Mesothelial cell of epicardium (in vitro differentiated cells): ENCODE data around the gene PCSK9. TPM values are rescaled to one million over a fixed set of nuclear protein-coding genes. Genes with fewer than 3 reads are reported as not detected.
"Not testable (repeated sequence)": the region's sequence is repeated elsewhere in the genome, so short reads cannot be mapped to it uniquely, and the experiment has no call there.

ENCODE experiments used
- DNase-seq, 2 experiments: peaks; one replicate each; pipeline ENCODE4 v3.0.0; 2021; ENCODE audit warnings: low spot score in 2 of 2; ENCODE audit not compliant: unreplicated experiment in 2 of 2
- H3K27ac Mint-ChIP-seq: 2 replicates; pipeline ENCODE4 v1.8.0; 2021; ENCODE audit warnings: mixed read lengths
- H3K27me3 Mint-ChIP-seq: 2 replicates; pipeline ENCODE4 v1.8.0; 2021; ENCODE audit warnings: low read depth, mixed read lengths
- H3K36me3 Mint-ChIP-seq: 2 replicates; pipeline ENCODE4 v1.8.0; 2021; ENCODE audit warnings: mixed read lengths
- H3K4me1 Mint-ChIP-seq: 2 replicates; pipeline ENCODE4 v1.8.0; 2021; ENCODE audit warnings: mixed read lengths
- H3K4me3 Mint-ChIP-seq: 2 replicates; pipeline ENCODE4 v1.8.0; 2021; ENCODE audit warnings: mild to moderate bottlenecking, moderate library complexity, mixed read lengths
- H3K9me3 Mint-ChIP-seq: 2 replicates; pipeline ENCODE4 v1.8.0; 2021; ENCODE audit warnings: mixed read lengths
- CTCF ChIP-seq: fragments of 200-600 bp; sonication (generic); IDR thresholded peaks from one replicate; pipeline ENCODE4 v1.5.0; 2021; ENCODE audit warnings: antibody characterized with exemption; ENCODE audit not compliant: unreplicated experiment
- total RNA-seq: library from RNA; stranded (reverse); gene quantifications from 3 replicates; pipeline ENCODE4 v1.2.1, GENCODE V29; 2021

The PCSK9 gene
- total RNA-seq, 1 donor from 2014 or later: 1.6 TPM

- no peak for TF ChIP-seq CTCF
- DNase-seq: no peak
- Mint-ChIP-seq H3K27ac (no peak overlapping the region), H3K4me1 (no peaks in the 10 kb centered on the region), H3K36me3 (peaks cover 51% of the 10 kb centered on the region), H3K9me3 (no peaks in the 10 kb centered on the region), H3K27me3 (no peaks in the 10 kb centered on the region), H3K4me3 (no peak overlapping the region)
Measured at GRCh38 chr1:55088413-55088812, 49.1 kb downstream of the PCSK9 start.

- DNase-seq: no peak
Measured at GRCh38 chr1:55089683-55090082, 50.3 kb downstream of the PCSK9 start.

GRCh38 chr1:55092475-55092874 is 53.1 kb downstream of the PCSK9 start:
- no peaks in the 10 kb centered on the region for H3K4me1 Mint-ChIP-seq
- H3K36me3 Mint-ChIP-seq: peaks cover 68% of the 10 kb centered on the region
- H3K27ac Mint-ChIP-seq: no peak overlapping the region
- no peaks in the 10 kb centered on the region for H3K9me3 Mint-ChIP-seq
- H3K27me3 Mint-ChIP-seq: no peaks in the 10 kb centered on the region
- DNase-seq: no peak
- no peak overlapping the region for H3K4me3 Mint-ChIP-seq
- no peak for TF ChIP-seq CTCF

More at GRCh38 chr1:55089683-55090082, 50.3 kb downstream of the PCSK9 start:
- peaks cover 57% of the 10 kb centered on the region for H3K36me3 Mint-ChIP-seq
- no peak overlapping the region for H3K4me3 Mint-ChIP-seq
- H3K4me1 Mint-ChIP-seq: no peaks in the 10 kb centered on the region
- no peaks in the 10 kb centered on the region for H3K27me3 Mint-ChIP-seq
- no peaks in the 10 kb centered on the region for H3K9me3 Mint-ChIP-seq
- no peak overlapping the region for H3K27ac Mint-ChIP-seq
- no peak for TF ChIP-seq CTCF

GRCh38 chr1:55095095-55095494 is 55.7 kb downstream of the PCSK9 start:
- no peak for TF ChIP-seq CTCF
- H3K9me3 Mint-ChIP-seq: no peaks in the 10 kb centered on the region
- no peaks in the 10 kb centered on the region for H3K4me1 Mint-ChIP-seq
- no peak overlapping the region for H3K4me3 Mint-ChIP-seq
- no peak overlapping the region for H3K27ac Mint-ChIP-seq
- H3K27me3 Mint-ChIP-seq: no peaks in the 10 kb centered on the region
- no peak for DNase-seq
- peaks cover 66% of the 10 kb centered on the region for H3K36me3 Mint-ChIP-seq

GRCh38 chr1:55103891-55104290 is 64.5 kb downstream of the PCSK9 start:
- Mint-ChIP-seq H3K27ac (no peak overlapping the region), H3K4me1 (no peaks in the 10 kb centered on the region), H3K27me3 (no peaks in the 10 kb centered on the region), H3K4me3 (no peak overlapping the region), H3K36me3 (peaks cover 38% of the 10 kb centered on the region), H3K9me3 (no peaks in the 10 kb centered on the region)
- TF ChIP-seq CTCF: no peak
- no peak for DNase-seq

GRCh38 chr1:55107101-55107500 is 67.8 kb downstream of the PCSK9 start:
- no peaks in the 10 kb centered on the region for H3K4me1 Mint-ChIP-seq
- H3K9me3 Mint-ChIP-seq: peaks cover 4% of the 10 kb centered on the region
- H3K27ac Mint-ChIP-seq: no peak overlapping the region
- peaks cover 45% of the 10 kb centered on the region for H3K36me3 Mint-ChIP-seq
- no peak overlapping the region for H3K4me3 Mint-ChIP-seq
- no peak for TF ChIP-seq CTCF
- DNase-seq: no peak
- no peaks in the 10 kb centered on the region for H3K27me3 Mint-ChIP-seq

- not testable (repeated sequence) for DNase-seq, H3K27me3 Mint-ChIP-seq, H3K4me3 Mint-ChIP-seq, H3K27ac Mint-ChIP-seq, H3K4me1 Mint-ChIP-seq
- peaks cover 23% of the 10 kb centered on the region for H3K9me3 Mint-ChIP-seq
- H3K36me3 Mint-ChIP-seq: peaks cover 57% of the 10 kb centered on the region
Measured at GRCh38 chr1:55109005-55109404, 69.7 kb downstream of the PCSK9 start.
